IPS DF 4.7 (cell line): ENCODE measurements around the gene SPTBN1.
"Not testable (repeated sequence)": the region's sequence is repeated elsewhere in the genome, so short reads cannot be mapped to it uniquely, and the experiment has no call there.

Experiments used
- DNase-seq: peaks from one replicate; pipeline ENCODE4 v3.0.0-alpha.2; 2013; ENCODE audit warnings: low spot score; ENCODE audit errors: extremely low read depth

The SPTBN1 gene

GRCh38 chr2:54528311-54528955, 72.3 kb downstream of the SPTBN1 start:
- no peak for DNase-seq

GRCh38 chr2:54529518-54529917, 73.4 kb downstream of the SPTBN1 start:
- DNase-seq: not testable (repeated sequence)

DNA sequence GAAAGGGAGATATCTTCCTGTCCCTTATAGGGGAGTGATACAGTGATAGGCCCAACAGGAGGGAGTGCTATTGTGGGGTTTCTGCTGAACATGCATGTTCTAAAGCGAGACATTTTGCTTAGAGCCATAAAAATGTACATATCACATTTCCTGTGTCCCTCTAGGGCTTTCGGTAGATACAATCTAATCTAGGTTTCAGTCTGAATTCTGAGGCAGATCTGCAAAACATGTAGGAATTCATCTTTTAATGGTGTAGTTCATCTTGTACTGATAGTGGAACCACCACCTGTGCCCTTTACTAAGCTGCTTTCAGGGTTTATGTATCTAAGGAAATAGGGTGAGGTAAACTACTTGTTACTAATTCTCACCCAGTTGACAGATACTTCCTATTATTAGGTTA, 73.8 kb downstream of the SPTBN1 start:
- DNase-seq: no peak

- no peak for DNase-seq
Measured at GRCh38 chr2:54531558-54531957, 75.4 kb downstream of the SPTBN1 start.

DNA sequence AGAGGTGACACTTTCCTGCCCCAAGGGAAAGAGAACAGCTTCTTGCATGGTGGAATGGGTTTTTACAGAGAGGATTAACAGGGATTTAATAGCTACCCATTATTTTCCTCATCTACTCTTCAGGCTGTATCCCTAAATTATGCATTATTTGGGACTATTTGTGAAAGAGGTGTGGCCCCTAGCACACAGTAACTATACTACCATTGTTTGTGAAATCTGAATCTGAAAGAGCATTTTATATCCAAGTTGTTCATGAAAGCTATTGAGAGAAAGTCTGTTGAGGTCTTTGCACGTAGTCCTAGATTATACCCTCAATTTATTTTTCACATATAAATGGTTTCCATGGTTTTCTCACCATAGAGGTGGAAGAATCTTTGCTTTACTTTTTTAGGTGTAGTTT, 78.1 kb downstream of the SPTBN1 start:
- DNase-seq: no peak

- DNase-seq: no peak
Measured at GRCh38 chr2:54534625-54535024, 78.5 kb downstream of the SPTBN1 start.

- DNase-seq: no peak
Measured at GRCh38 chr2:54535599-54536195, 79.6 kb downstream of the SPTBN1 start.

DNA sequence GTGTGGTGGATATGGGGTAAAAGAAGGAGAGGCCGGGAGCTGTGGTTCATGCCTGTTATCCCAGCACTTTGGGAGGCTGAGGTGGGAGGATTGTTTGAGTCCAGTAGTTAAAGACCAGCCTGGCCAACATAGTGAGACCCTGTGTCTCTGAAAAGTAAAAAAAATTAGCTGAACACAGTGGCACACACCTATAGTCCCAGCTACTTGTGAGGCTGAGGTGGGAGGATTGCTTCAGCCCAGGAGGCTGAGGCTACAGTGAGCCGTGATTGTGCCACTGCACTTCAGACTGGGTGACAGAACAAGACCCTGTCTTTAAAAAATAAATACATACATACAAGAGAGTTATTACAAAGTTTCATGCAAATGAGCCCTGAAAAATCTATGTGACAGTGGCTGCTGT, 80.6 kb downstream of the SPTBN1 start:
- DNase-seq: no peak

DNA sequence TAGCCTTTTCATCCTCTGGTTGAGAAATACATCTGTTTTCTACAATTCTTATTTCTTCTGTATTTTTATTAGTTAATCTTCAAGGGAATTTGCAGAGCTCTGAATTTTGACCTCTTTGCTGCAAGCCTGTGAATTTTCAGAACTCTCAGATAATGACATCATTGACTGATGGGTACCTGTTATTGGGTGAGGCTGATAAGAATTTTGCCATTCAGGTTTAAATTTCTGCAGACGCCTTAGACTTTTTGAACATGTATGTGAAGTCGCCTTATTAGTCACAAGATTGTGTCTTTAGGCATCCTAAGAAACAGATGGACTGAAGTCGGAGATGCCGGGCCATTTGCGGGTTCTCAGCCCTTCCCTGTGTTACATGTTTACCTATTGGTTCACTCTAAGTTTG, 82.4 kb downstream of the SPTBN1 start:
- DNase-seq: no peak

- no peak for DNase-seq
Measured at GRCh38 chr2:54539683-54540082, 83.6 kb downstream of the SPTBN1 start.

DNA sequence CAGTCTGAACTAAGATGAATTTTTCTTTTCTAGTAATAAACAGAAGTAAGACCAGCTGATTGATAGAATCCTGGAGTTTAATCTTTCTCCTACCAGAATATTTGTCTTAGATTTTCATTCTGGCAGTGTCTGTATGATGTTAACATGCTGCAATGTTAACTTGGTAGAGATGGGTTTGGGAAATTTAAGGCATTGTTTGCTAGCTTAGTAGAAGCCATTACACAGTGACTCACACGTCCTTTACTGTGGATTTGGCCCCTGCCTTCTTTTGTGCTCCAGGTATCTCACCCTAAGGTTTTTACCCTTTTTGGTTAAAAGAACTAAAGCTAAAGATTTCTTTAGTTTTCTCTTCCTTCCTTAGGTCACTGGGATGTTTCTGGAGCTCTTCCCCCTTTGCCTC, 84.1 kb downstream of the SPTBN1 start:
- DNase-seq: no peak

DNA sequence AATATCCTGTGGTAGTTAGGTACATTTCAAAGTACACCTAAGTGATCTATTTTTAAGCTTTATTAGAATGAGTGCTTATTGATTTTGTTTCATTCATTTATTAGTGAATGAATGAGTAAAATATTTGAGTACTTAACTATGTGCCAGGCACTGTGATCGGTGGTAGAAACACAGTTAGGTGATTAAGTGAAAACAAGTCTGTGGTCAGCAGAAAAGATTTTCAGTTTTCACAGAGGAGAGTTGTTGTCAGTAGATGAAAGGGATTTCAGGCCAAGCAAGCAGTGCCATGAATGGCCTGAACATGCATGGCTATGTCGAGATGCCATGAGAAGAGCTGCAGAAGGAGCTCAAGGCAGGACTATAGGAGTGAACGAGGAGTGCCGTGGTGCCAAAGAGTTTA, 85.9 kb downstream of the SPTBN1 start:
- no peak for DNase-seq

GRCh38 chr2:54543733-54544396, 87.7 kb downstream of the SPTBN1 start:
- no peak for DNase-seq

- no peak for DNase-seq
Measured at GRCh38 chr2:54545702-54546450, 89.7 kb downstream of the SPTBN1 start.

DNA sequence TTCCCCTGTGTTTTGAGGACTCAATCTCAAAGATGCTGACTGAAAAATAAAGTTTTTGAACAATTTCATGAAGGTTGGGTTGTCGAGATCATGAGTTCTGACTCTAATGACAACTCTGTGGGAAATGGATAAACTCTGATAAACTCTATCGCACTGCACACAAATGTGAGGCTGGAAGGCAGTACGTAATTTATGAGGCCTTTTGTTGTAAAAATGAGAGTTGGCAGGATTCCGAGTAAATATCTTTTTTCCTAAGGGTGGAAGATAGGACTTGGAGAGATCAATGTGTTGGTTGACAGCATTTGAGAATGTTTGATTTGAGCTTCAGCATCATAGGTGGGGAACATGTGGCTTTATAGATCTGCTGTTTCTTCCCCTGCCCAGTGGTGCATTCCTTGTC, 90.4 kb downstream of the SPTBN1 start:
- DNase-seq: no peak

DNA sequence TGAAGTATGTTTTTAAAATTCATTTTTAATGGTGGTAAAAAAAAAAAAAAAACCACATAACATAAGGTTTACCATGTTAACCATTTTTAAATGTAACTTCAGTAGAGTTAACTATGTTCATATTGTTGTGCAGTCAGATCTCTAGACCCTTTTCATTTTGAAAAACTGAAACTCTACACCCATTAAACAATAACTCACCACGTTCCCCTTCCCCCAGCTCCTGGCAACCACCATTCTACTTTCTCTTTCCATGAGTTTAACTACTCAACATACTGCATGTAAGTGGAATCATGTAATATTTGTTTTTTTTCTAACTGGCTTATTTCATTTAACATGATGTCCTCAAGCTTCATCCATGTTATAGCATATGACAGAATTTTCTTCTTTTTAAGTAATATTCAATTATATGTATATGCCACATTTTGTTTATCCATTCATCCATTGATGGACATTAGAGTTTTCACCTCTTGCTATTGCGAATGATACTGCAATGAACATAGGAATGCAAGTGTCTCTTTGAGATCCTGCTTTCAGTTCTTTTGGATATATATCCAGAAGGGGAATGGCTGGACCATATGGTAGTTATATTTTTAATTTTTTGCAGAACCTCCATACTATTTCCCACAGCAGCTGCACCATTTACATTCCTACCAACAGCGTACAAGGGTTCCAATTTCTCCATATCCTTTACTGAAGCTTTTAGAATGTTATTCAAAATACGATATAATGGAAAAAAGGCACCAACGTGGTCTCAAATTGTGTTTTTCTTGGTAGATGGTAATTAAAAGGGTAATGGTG, 91.0 kb downstream of the SPTBN1 start:
- DNase-seq: no peak

DNA sequence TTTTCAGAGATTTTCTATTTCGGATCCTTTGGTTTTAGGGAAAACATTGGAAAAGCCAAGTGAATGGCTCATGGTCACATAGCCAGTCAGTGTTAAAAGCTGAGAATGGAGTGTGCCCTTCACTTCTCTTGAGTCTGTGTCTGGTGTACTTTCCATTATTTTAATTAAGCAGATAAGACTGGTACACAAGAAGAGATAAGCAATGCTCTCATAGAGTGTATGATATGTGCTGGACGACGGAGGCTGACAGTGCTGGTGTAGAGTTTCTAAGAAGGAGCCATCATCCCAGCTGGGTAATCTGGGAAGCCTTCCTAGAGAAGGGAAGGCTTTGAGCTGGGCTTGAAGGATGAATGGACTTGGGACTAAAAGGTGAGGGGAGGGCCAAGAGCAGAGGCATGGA, 93.3 kb downstream of the SPTBN1 start:
- DNase-seq: no peak

DNA sequence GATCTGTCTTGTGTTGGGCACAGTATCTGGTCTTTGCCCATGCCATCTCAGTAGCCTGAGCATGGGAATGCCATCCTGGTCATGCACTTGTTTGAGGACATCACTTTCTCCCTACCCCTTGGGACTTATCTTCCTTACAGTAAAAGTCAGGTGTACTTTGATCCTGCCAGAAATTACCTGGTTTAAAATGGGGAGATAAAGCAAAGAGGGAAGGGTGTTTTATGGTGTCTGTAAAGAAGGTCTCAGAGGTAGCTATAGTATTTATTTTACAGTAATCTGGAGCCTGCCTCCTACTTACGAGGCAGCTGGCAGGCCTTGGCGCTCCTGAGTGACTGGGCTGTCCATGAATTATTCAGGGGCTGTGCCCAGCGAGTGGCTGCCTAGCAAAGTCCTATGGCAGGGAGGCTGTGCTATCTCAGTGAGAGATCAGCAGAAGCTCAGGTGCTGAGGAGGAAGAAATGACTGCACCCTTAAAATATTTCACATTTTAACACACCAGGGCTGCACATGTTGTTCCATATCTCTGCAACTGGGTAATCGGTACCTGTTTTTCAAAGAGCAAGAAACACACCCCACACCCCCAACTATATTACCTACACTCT, 93.9 kb downstream of the SPTBN1 start:
- no peak for DNase-seq

DNA sequence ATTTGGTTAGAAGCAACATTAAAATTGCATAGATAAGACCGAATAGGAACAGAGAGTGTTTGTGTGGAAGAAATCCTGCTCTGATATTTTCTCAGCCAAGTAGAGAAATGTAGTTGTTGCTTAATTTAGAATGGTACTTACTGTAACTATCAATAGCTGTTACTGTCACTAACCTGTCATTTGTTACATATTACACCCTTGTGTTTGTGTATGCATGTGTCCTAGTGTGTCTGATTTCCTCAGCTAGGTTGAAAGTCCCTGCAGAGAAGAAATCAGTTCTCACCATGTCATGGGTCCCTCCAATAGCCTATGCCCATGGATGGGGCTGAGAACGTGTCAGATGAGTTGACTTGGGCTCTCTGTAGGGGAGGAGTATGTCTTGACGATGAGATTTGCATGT, 94.4 kb downstream of the SPTBN1 start:
- DNase-seq: no peak

- DNase-seq: no peak
Measured at GRCh38 chr2:54551123-54551756, 95.1 kb downstream of the SPTBN1 start.

DNA sequence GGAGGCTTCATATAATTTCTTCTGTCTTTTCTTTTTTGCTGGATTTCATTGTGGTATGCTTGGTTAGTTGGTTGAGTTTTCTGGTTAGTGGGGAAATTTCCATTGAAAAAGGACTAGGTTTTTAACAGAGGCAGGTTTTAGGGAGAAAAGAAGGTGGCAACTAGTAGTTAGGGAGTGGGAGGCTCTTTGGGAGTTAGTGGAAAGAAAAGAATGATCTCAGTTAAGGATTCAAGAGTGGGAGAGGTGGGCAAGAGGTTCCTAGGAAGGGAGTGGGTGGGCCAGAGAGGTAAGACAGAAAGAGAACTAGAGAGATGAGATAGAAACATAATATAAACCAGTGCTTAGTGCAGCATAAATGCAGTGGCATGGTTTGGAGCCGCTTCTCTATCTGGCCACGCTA, 96.9 kb downstream of the SPTBN1 start:
- DNase-seq: no peak
